ENCODE measurements around the gene NBEAL1.
"Not testable (repeated sequence)": the region's sequence is repeated elsewhere in the genome, so short reads cannot be mapped to it uniquely, and the experiment has no call there.

NBEAL1 gene

DNA sequence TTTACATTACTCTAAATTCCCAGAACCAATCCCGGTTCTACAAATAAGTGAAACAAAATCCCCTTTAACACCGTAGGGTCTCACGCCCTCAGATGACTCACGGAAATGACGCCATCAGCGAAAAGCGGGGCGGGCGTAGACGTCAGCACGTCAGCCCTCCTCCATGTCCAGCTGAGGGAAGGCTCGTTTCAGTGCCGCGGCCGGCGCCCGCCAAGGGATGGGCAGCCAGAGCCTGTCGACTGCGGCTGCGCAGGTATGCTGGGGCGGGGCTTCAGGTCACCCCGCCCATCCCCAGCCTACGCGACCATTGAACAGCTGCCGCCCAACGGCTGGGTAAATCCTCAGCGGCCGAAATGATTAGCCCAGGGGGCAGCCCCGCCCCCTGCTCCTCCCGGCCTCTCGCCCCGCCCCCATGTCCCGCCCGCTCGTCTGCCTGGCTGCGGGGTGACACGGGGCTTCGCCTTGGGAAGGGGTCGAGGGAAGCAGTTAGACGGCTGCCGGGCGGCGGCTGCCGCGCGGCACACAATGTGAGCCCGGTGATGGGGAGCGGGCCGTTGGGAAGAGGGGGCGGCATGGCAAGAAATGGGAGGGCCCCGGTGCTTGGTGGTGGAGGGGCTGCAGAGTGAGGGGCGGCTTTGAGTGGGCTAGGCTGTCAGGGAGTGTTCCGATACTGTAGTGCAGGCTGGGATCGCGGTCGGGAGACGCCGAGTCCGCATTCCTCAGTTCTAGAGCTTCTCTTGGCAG is at the start of gene NBEAL1:
Gene NBEAL1 (plus strand): TSS at position 420 of the 744 bp plus-strand sequence. CDS start 1,510 bp downstream, outside the sequence.
- DNase-seq (ENCODE audit: low read depth, low spot score), result peak; percentile 91

DNA sequence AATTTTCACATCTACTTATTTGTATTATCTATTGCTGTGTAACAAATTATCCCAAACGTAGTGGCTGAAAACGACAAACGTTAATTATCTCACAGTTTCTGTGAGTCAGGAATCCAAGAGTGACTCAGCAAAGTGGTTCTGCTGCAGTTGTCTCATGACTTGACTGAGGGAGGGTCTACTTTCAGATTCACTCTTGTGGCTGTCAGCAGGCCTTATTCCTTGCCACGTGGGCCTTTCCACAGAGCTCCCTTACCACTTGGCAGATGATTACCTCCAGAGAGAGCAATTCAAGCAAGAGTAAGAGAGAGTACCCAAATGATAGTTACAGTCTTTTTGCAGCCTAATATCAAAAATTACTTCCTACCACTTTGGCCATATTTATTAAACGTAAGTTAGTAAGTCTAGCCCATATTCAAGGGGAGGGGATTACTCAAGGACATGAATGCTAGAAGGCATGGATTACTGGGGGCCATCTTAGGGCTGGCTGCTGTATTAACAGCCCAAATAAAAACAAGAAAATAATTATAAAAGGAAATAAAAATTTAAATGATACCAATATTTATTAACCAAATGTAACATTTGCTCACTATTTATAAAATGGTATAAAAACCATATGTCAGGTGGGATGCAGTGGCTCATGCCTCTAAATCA is 48.7 kb upstream of the NBEAL1 start:
- no peak for DNase-seq (ENCODE audit: low read depth, low spot score)

DNA sequence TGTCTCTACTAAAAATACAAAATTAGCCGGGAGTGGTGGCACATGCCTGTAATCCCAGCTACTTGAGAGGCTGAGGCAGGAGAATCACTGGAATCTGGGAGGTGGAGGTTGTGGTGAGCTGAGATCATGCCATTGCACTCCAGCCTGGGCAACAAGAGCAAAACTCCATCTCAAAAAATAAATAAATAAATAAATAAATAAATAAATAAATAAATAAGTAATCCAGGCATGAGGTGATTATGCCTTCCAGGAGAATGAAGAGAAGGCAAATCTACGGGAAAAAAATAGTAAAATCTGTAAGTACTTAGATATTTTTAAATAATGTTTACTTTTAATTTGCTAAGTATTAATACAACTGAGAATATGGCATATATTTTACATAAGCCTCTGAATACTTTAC is 45.3 kb upstream of the NBEAL1 start:
- not testable (repeated sequence) for DNase-seq (ENCODE audit: low read depth, low spot score)

DNA sequence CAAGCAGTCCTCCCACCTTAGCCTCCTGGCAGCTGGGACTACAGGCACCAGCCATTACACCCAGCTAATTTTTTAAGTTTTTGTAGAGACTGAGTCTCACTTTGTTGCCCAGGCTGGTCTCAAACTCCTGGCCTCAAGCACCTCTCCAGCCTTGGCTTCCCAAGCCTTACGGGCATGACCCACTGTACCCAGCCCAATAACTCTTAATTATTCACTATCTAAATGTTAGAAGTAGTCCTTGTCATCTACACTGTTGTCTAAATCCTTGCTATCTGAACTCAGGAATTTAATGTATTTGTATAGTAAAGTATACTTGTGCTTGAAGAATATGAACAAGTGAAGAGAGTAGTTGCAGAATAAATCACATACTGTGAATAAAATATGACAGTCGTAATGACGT is 37.9 kb upstream of the NBEAL1 start:
- no peak for DNase-seq (ENCODE audit: low read depth, low spot score)

DNA sequence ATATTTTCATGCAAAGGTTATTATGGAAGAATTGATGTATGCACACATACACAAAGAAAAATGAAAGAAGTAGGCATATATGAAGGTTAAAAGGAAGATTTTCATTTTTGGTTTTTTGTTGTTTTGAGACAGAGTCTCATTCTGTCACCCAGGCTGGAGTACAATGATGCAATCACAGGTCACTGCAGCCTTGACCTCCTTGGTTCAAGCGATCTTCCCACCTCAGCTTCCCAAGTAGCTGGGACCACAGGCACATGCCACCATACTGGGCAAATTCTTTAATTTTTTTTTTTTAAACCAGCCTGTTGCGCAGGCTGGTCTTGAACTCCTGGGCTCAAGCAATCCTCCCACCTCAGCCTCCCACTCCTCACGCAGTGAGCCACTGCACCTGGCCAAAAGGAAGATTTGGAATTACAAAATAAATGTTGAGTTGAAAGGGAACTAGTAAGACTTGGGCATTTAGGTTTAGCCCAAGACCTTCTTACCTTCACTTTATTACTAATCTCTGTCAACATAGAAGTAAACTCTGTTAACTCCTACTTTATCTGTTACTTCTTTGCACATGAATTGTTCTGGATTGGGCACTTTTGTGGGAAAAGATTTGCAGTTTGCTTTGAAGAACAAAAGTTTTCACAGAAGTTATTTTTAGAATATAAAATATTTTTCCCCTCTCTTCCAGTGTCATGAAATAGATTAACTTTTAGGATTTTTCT is 31.7 kb upstream of the NBEAL1 start:
- no peak for DNase-seq (ENCODE audit: low read depth, low spot score)

DNA sequence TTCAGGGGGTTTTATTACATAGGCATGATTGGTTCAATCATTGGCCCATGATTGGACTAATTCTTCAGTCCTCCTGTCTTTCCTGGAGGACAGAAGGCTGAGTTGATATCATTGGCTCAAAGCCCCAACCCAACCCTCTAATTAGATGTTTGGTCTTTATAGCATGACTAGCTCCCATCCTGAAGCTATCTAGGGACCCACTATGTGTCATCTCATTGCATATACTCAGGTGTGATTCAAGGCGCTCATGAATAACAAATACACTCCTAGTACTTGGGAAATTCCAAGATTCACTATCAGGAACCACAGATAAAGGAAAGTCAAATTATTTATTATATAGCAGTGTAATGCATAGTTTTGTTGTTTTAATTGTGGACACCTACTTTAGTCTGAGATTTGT is 24.9 kb upstream of the NBEAL1 start:
- no peak for DNase-seq (ENCODE audit: low read depth, low spot score)

DNA sequence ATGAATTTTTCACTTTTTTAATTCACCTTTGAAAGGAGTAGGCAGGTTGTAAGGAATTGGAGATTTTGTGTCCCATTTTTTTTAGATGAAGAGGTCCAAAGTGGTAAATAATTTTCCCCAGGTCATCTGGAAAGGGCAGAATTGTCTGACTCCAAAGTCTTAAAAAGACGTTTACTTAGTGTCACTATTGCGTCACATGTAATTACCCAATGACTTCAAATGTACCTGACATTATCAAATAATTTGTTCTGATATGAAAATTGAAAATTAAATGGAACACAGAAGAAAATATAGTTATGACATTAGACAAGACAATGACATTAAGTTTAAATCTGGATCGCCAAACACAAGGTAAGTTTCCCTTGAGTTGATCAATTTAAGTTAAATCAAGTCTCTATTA is 24.2 kb upstream of the NBEAL1 start:
- DNase-seq (ENCODE audit: low read depth, low spot score), result no peak

DNA sequence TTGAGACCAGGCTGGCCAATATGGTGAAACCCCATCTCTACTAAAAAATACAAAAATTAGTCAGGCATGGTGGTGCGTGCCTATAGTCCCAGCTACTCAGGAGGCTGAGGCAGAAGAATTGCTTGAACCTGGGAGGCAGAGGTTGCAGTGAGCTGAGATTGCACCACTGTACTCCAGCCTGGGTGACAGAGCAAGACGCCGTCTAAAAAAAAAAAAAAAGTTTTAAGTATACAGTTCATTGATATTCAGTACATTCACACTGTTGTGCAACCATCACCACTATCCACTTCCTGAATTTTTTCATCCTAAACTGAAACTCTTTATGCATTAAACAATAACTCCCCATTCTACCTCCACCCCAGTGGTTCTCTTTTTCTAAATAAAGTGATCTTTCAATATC is 17.6 kb upstream of the NBEAL1 start:
- DNase-seq (ENCODE audit: low read depth, low spot score), result not testable (repeated sequence)

DNA sequence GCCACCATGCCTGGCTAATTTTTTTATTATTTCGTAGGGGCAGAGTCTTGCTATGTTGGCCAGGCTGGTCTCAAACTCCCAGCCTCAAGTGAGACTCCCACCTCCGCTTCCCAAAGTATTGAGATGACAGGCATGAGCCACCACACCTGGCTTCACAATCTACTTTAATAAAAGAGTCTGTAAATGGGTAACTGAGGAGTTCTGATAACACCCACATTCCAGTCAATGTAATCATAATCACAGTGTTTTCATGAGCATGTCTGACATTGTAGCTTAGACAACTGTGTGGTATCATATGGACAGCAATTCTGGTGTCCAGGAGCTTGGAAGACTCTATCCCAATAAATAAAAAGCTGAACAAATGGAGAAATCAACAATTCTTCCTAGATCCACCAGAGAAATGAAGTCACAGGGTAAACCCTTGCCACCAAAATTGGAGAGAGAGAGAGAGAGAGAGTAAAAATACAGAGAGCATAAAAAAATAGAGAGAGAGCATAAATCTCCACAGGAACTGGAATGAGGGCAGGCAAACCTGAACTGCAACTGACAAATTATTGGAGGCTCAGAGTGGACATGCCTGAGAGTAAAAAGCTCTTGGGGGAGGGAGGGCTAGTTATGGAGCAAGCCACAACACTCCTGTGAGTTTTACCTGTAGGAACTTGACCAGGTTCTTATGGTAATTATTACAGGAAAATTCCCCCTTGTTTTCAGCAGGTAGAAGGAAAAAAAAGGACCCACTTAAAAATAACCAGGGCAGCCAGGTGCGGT is 12.4 kb upstream of the NBEAL1 start:
- no peak for DNase-seq (ENCODE audit: low read depth, low spot score)

DNA sequence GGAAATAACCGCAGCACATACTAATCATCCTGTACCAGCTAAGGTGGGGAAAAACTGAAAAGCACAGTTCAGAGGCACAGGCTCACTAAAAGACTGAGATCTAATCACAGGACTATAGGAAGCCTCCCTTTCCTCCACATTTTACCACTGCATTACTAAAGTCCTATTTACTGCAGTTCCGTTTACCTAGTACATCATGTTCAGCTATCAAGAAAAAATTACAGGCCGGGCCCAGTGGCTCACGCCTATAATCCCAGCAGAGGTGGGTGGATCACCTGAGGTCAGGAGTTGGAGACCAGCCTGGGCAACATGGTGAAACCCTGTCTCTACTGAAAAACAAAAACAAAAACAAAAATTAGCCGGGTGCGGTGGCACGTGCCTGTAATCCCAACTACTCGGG is 11.0 kb upstream of the NBEAL1 start:
- no peak for DNase-seq (ENCODE audit: low read depth, low spot score)

DNA sequence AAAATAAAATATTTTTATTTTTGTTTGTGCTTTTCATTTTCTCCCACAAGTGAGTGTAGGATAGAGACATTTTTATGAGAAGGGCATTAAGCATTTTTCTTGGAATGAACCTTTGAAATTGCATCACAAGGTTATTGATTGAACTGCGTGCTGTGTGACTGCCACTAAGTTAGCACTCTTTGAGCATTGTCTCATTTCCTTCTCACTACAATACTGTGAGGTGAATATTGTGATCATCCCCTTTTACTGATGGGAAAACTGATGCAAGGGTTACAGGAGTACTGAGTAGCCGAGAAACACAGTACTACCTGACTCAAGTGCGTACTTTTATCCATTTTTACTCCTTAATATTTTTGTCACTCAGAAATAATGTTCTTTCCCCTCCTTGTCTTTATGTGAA is 2.0 kb downstream of the NBEAL1 start:
- no peak for DNase-seq (ENCODE audit: low read depth, low spot score)

DNA sequence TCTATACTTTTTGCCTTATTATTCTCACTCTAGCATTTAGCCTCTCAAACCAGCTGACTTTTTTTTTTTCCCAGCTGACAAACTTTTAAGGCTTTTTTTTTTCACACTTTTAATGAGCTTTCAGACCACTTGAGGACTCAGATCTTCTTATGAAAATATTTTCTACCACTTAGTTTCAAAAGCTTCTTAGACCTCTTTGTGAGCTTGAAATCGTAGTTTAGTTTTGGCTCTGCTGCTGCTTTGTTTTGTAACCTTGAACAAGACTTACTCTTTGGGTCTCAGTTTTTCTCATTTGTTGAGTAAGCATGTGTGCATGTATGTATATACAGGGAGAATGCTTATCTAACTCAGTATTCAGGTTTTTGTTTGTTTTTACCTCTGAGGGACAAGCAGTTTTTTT is 3.5 kb downstream of the NBEAL1 start:
- no peak for DNase-seq (ENCODE audit: low read depth, low spot score)

DNA sequence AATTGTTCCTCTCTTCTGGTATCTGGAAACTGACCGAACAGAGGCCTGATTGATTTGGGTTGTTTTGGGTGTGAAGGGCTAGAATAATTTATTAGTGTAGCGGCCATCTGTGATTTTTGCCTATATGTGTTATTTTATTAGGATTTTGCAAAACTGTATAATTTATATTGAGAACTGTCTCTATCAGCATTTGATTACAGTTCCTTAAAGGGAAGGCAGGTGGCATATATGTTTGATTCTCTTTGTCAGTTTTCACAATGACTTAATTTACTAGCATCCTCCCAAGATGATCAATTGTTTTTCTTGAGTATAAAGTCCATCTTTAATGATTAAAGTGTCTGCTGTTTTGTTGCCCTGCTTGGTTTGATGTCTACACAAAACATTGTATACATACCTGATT is 4.5 kb downstream of the NBEAL1 start:
- DNase-seq (ENCODE audit: low read depth, low spot score), result no peak

DNA sequence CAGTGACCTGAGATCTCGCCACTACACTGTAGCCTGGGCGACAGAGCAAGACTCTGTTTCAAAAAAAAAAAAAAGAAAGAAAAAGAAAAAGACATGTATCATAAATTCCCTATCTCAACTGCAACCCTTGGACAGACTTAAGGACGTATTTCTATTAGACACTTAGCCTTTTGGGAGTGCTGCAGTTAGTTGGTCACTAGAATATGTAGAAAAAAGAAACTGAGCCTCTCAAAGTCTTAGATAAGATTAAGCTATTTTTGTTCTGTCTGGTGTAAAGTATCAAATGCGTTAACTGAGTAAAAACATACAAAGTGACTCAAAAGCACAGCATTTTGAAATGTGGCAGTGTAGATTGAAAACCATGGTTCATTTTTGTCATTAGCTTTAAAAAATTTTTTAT is 7.3 kb downstream of the NBEAL1 start:
- DNase-seq (ENCODE audit: low read depth, low spot score), result no peak

DNA sequence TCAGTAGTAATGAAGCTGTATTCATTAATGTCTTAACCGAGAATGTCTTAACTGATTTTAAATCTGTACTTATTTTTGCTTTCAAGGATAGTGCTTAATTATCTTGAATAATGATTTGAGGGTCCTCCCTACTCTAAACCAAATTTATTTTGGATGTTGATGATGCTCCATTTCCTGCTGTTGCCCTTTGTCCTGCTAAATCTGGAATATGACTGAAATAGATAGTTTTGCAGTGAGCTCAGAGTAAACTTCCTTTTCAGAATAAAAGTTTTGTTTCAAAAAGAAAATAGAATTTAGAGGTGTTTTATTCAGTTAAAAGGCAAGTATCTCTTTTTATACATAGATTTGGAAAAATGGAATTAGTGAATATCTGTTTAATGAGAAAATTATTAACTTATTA is 8.1 kb downstream of the NBEAL1 start:
- DNase-seq (ENCODE audit: low read depth, low spot score), result no peak

DNA sequence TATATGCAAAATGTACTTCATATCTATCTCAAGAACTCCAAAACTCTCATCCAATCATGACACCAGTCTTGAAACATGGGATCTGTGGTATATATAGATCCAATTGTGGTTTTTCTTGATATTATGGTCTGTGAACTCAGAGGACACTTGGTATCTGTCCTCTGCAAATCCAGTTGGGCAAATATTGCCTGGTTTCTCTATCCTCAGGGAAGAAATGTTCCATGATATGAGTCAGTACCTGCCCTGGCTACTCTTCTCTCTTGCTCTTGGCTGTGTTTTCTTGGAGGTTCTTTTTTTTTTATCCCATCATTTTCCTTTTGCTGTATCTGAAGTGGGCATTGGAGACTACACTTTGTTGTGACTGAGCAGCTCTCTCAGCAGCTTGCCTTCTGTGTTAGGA is 10.9 kb downstream of the NBEAL1 start:
- DNase-seq (ENCODE audit: low read depth, low spot score), result no peak

DNA sequence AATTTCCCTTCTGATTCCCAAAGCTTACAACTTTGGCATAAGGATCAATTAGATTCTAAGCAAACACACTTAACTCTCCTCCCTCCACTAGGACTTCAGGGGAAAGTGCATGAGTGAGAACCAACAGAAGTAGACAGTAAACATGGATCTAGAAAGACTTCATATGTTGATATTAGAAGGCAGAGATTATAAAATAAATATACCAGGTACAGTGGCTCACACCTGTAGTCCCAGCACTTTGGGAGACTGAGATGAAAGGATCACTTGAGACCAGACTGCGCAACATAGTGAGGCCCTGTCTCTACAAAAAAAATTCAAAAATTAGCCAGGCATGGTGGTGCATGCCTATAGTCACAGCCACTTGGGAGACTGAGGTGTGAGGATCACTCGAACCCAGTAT is 15.9 kb downstream of the NBEAL1 start:
- DNase-seq (ENCODE audit: low read depth, low spot score), result no peak

DNA sequence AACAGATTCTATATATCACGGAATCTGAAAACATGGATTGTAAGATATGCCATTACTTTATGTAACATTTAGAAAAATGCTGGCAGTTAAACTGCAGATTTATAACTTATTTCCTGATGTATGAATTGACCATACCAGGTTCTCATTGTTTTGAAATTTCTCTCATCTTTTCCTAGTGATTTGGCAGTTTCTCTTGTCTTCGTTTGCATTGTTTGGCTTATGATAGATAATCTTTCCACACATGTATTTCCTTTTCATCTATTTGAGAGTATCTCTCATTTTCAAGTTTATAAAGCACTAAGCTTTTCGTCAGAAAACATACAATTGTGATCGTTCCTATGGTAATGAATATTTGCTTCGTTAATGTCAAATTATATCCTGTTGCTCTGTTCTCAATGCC is 16.3 kb downstream of the NBEAL1 start:
- DNase-seq (ENCODE audit: low read depth, low spot score), result no peak

DNA sequence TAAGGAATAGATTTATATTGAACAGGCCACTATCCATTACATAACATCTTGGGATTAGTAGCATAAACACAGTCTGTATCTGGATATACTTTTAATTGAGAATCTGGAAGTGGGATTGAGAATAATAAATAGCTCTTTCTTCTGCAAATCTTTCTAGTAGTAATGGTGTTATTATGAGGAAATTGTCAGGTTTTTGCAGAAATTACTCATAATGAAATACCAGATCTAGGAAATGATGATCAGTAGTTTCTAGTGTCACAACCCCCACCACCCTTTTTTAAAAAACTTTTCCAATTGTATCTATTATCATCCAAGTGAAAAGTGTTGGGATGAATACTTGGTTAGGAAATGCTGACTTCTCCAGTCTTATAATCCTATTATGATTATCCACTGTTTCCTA is 18.7 kb downstream of the NBEAL1 start:
- no peak for DNase-seq (ENCODE audit: low read depth, low spot score)

DNA sequence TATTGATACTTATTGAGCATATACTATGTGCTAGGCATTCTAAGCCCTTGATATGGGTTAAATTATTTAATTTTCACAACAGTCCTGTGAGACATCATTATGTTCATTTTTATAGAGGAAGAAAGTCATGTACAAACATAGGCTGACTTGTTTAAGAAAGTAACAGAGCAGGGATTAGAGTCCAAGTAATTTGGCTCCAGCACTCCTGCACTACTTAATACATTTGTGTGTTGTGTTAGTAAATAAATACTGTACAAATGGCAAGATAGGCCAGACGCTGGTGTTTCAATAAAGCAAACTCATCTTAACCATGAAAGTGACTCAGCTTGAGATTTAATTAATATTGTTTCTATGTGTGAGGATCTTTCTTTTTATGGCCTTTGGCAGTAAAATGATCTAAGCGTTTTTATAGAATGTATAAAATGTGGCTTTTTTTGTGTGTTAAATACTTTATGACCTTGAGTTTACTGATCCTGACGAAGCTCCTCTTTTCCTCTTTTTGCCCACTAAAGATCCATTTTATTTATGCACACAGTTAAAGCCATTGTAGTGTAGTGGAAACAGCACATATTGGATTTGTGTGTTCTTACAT is 21.3 kb downstream of the NBEAL1 start:
- no peak for DNase-seq (ENCODE audit: low read depth, low spot score)

DNA sequence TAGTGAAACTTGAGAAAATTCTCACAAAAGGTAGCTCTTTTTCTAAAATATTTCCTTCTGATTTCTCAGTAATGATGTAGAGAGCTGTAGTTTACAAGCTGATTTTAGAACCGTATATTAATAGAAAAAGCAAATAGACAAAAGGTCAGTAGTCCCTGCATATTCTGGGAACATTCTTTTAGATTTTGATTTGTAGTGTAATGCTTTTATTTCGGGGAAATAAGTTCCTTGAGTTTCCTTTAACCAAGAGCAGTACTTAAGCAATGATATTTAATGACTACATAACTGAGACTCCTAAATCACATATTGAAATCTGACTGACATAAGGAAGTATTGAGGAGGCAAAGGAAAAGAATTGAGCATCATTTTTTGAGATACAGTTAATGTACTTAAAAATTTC is 22.4 kb downstream of the NBEAL1 start:
- DNase-seq (ENCODE audit: low read depth, low spot score), result no peak

DNA sequence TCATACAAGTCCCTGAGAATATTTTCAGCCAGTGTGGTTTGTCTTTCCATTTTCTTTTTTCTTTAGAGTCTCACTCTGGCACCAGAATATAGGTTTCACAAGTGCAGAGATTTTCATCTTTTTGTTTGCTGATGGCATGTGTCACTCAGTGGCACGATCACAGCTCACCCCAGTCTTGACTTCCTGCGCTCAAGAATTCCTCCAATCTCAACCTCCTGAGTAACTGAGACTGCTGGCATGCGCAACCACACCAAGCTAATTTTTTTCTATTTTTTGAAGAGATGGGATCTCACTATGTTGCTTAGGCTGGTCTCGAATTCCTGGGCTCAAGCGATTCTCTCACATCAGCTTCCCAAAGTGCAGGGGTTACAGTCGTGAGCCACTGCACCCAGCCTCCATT is 23.9 kb downstream of the NBEAL1 start:
- DNase-seq (ENCODE audit: low read depth, low spot score), result no peak
